Inflammatory macrophage treated with lipopolysaccharide for 4 hours (primary cell): ENCODE results near the gene MAGI1.

Source experiments
- DNase-seq: peaks from one replicate; pipeline ENCODE4 v3.0.0-alpha.2; 2020

The MAGI1 gene

DNA sequence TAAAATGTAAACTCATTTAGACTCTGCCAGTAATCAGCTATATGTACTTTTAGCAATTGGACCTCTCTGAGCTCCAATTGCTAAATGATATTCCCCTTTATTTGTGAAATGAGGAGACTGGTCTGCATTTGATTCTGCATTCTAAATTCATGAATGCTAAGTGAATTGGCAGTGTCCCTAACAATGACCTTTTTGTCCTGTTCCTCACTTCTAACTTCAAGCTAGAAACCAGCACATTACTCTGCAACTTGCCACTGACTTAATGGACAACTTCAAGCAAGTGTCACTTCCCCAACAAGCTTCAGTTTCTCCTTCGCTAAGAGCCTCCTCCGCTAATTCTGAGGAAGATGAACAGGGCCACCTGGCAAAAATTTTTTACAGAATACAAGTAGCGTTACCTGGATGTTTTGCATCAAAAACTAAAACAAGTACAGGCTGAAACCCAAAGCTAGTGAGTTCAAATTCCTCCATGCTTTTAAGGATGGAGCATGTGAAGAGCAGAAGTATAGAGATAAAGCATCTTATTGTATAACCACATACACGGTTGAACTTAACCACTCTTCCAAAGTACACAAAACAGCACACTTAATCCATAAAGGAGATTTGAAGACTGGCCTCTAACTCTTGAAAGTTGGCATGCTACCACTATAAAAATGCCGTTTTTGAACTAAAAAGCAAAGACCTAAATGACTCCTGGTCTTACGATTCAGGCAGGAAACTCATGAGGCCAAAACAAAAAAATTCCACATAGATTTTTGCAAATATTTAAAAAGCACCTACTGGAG is 207.6 kb downstream of the MAGI1 start:
- no peak for DNase-seq

- DNase-seq = no peak
These were observed 209.5 kb downstream of the MAGI1 start for GRCh38 chr3:65829228-65829627.

GRCh38 chr3:65828706-65829105 is 210.0 kb downstream of the MAGI1 start:
- DNase-seq = peak; percentile 25

GRCh38 chr3:65827076-65827475 is 211.6 kb downstream of the MAGI1 start:
- DNase-seq = peak; percentile 49

DNA sequence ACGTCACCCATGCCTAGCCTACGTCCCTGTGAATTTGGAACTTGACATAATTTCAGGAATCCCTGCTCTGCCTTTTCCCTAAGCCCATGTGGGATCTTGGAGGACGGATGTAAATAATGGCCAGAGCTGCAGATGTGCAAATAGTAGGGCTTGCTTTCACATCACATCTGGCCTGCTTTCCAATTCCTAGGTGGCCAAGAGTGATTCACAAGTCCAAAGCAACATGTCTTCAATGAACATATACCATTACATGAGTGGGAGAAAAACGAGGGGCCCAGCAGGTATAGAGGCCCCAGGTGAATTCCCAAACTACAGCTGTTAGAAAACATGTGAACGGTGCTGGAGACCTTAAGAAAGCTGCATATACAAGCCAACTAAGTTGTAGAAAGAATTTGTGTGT is 214.6 kb downstream of the MAGI1 start:
- no peak for DNase-seq

GRCh38 chr3:65820600-65820999 is 218.1 kb downstream of the MAGI1 start:
- DNase-seq = no peak

DNA sequence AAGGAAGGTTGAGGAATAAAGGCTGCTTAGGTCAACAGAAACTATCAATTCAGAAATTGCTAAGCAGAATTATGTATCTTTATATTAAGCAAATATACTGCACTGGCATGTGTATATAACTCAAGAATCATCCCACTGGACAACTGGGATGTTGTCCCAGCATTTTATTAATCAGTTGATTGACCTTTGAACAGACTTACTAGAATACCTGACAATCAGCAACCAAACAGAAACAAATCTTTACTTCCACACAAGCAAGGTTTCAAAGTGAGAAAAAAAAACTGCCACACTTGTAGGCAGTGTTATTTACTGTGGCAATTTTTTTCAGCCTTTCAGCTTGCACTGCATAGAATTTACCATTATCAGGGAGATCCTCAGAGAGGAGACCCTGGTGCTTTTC is 218.8 kb downstream of the MAGI1 start:
- DNase-seq = no peak

GRCh38 chr3:65817553-65818126 is 221.1 kb downstream of the MAGI1 start:
- DNase-seq = no peak

DNA sequence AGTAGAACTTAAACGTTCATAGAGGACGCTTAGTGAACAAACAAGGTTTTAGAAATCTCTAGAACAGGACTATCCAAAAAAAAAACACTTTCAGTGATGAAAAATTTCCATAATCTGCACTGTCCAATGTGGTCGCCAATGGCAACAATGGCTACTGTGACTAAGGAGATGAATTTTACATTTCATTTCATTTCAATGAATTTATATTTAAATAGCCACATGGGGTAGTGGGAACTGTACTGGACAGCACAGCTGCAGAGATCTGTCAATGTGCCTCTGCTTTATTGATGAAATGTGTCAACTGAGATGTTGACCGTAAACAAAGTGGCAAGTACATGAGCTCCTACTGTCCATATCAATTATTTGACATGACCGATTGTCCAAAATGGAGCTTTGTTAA is 222.5 kb downstream of the MAGI1 start:
- no peak for DNase-seq

DNA sequence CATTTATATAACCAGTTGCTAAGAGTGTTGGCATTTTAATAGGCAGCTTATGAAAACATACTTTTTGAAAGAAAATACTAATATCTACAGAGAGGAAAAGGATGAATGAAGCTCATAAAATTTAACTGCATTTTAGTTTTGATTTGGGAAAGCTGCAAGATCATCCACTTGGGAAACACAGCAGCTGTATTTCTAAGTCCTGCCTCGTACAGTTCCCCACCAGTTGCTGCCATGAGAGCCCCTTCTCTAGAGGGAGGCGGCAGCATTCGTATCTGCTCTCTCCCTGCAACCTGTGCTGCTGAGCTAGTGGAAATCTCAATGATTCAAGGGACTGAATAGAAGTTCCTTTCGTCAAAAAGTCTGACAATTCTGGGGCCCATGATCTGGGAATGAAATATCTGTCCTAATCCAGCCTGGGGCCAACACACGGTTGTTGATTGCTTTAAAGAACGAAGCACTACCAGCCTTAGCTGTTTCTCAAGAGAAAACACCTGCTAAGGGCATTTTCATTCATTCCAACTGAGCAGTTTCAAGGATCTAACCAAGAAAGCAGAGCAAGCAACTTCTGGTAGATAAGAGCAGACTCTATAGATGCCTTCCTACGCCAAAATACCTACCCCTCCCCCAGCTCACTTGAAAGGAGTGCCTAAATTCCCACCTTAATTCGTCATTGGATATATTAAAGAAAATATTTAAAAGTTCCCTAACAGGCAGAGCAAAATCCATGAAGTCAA is 223.7 kb downstream of the MAGI1 start:
- no peak for DNase-seq

GRCh38 chr3:65811892-65812291 is 226.8 kb downstream of the MAGI1 start:
- DNase-seq = no peak

- DNase-seq = no peak
These were observed 227.5 kb downstream of the MAGI1 start for GRCh38 chr3:65811086-65811761.

DNA sequence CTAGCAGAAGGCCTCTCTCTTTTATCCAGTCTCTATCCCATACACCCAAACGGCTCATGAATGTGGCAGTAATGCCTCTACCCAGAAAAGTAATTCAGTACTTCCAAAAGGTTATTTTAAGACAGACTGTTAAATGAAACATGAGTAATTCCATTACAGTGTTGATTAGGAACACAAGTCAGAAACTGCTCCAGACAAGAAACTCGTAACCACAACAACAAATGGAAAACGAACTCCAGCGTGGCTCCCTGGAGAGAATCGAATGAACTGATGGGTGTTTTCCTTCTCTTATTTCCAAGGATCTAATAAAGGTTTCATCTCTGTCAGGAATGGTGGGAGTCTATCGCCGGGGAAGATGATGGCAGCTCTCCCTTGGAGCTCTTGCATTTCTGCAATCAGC is 228.4 kb downstream of the MAGI1 start:
- no peak for DNase-seq

DNA sequence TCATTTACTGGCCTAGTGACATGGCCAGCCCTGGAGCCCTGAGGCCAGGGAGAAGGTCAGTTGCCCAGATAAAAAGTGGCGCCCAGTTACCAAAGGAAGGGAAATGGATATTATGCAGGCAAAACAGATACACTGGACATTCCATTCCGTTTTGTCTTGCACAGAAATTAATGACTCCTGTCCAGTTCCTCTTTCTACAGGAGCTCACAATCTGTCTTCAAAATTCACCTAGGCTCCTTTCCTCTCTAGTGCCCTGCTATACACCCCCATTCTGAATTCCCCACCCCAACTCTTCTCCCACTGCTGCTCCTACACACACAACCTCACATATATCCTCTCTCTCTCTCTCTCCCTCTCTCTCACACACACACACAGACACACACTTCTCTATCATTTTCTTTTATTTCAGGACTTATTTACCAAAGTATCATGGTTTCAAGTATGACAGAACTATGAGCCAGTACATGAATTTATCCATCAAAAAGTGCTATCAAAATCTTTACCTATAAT is 229.0 kb downstream of the MAGI1 start:
- DNase-seq = no peak

- DNase-seq = no peak
These were observed 229.9 kb downstream of the MAGI1 start for GRCh38 chr3:65808824-65809223.

DNA sequence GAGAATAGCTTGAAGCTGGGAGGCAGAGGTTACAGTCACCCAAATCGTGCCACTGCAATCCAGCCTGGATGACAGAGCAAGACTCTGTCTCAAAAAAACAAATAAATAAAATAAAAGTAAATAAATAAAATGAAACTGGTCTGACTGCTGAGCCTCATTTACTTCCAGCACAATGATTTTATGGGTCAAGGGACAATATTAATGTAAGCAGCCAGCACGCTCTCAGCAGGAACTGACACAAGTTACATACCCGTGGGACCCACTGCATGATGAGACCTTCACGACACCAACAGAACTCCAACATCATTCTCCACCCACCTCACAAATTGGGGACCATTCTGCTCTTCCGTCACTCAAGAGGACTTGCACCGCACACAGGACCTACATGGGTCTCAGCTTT is 230.3 kb downstream of the MAGI1 start:
- no peak for DNase-seq

DNA sequence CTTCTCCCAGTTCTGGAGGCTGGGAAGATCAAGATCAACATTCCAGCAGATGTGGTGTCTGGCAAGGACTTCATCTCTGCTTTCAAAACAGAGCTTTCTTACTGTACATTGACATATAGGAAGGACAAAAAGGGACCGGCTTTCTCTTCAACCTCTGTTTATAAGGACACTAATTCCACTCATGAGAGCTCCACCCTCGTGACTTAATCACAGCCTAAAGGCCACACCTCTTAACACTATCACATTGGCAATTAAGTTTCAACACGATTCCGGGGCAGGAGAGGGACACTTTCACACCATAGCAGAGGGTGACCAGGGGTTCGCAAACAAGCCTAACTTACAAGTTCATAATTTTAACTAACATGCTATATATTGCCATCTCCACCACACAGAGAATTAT is 231.5 kb downstream of the MAGI1 start:
- DNase-seq = no peak

DNA sequence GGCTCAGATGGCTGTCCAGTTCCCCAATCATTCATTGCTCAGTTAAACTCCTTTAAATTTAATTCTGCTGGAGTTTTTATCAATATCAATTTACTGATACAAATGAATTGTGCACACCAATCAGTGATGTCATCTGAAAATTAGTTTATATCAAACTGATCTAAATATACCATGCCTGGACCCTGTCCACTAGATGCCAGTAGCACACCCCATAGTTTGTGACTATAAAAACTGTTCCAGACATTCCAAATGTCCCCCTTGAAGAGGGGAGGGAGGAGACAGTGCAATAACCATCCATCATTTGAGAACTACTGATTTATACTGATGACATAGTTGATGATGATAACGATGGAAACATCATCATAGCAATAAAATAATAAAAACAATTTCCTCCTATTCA is 232.1 kb downstream of the MAGI1 start:
- no peak for DNase-seq

DNA sequence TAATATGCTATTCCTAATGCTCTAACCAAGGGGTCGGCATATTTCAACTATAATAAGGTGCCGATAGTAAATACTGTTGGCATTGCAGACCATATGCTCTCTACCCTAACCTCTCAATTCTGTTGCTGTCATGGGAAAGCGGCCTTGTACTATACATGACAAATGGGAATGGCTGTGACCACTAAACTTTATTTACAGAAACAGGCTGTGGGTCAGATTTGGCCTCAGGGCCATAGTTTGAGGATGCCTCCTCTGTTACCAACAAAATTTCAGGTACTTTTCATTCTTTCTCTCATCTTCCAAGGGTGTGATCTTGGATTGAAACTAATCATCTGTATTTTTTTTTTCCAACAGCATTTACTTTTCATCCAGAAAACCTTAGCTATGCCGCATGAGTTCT is 242.0 kb downstream of the MAGI1 start:
- DNase-seq = no peak

- no peak for DNase-seq
These were observed 243.6 kb downstream of the MAGI1 start for GRCh38 chr3:65795166-65795565.

DNA sequence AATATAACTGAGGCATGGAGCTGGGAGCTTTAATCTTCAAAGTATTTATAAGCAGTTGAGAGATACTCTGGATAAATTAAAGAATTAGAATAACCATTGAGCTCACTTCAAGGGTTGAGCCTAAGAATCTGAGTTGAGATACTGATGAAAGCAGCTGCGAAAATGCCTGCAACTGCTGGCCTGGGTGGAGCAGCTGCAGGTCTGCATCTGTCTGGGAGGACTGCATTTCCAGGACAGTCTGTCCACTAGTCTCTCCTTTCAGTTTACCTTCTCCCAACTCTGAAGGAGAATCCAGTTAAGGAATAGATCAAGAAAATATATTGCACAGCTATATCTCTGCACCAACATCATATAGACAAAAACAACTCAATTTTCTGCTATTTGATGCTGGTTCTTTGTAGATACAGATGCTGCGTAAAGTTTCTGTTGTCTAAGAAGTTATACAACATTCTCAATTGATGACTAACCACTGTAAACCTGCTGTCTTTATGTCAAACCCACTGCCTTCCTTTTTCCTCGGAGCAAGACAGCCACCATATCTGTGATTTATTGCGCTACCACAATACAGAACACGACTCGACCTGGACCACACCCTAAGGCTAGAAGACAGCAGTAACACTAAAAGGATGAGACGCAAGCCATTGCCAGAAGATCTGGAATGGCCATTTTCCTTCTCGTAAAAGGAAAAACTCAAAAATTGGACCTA is 245.1 kb downstream of the MAGI1 start:
- DNase-seq = no peak

DNA sequence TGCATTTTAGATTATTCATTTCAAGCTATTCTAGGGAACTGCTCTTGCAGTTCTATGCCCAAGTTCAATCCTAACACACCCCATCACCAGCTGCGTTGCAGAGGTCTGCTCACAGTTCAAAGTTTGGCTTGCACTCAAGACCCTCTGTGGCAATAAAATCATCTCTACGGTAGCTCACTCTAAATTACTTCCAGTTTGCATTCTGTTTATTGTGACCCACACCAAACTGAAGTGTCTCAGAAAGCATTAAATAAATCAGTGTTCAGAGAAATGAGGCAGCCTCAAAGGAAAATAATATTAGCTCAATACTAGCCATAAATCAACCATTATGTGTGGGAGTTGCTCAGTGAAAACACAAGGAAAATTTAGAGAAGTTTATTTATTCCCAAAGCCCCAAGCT is 250.3 kb downstream of the MAGI1 start:
- DNase-seq = no peak

- DNase-seq = no peak
These were observed 250.9 kb downstream of the MAGI1 start for GRCh38 chr3:65787827-65788226.
